Skeletal muscle tissue (tissue), 4 donors: ENCODE results near the gene ARSA. TPM values are rescaled to one million over a fixed set of nuclear protein-coding genes. Genes with fewer than 3 reads are reported as not detected.
"Not testable (repeated sequence)": the region's sequence is repeated elsewhere in the genome, so short reads cannot be mapped to it uniquely, and the experiment has no call there.

Source experiments
- H3K27ac ChIP-seq: one replicate; pipeline ENCODE4 v1.7.0; 2013; ENCODE audit warnings: mild to moderate bottlenecking, low read depth, low read length, inconsistent platforms
- H3K27me3 ChIP-seq, 3 donors: one replicate each; pipeline ENCODE4 v1.7.0; 2013; ENCODE audit warnings: low read length in 3 of 3; ENCODE audit not compliant: control insufficient read depth in 3 of 3, insufficient read depth in 3 of 3
- H3K36me3 ChIP-seq, 3 donors: one replicate each; pipeline ENCODE4 v1.7.0; 2013; ENCODE audit warnings: low read length in 3 of 3; ENCODE audit not compliant: control insufficient read depth in 3 of 3, insufficient read depth in 3 of 3
- H3K4me1 ChIP-seq, 3 donors: one replicate each; pipeline ENCODE4 v1.7.0; 2013; ENCODE audit warnings: low read length in 3 of 3, mild to moderate bottlenecking in 3 of 3; ENCODE audit not compliant: control insufficient read depth in 3 of 3, insufficient read depth in 3 of 3
- H3K4me3 ChIP-seq, 3 donors: one replicate each; pipeline ENCODE4 v1.7.0; 2013; ENCODE audit warnings: low read length in 3 of 3
- H3K9ac ChIP-seq, 3 donors: one replicate each; pipeline ENCODE4 v1.7.0; 2013; ENCODE audit warnings: low read length in 3 of 3, mild to moderate bottlenecking in 3 of 3, moderate library complexity in 2 of 3, low read depth in 1 of 3
- H3K9me3 ChIP-seq, 3 donors: one replicate each; pipeline ENCODE4 v1.7.0; 2013; ENCODE audit warnings: low read length in 3 of 3; ENCODE audit not compliant: control insufficient read depth in 3 of 3
- total RNA-seq: library from RNA; depleted of rRNA; stranded (reverse); fragments of >200 nt; gene quantifications from one replicate; pipeline ENCODE4 v1.2.3, GENCODE V29; 2014
- donor health status: Osteomylitis.

Gene ARSA
- total RNA-seq, 1 donor from 2014 or later: 5.2 TPM

- Histone ChIP-seq H3K27ac (no peak overlapping the region), H3K4me1 (peaks cover 0 to 7% (median 3%) of the 10 kb centered on the region in 3 donors), H3K27me3 (peaks cover 12 to 21% (median 17%) of the 10 kb centered on the region in 3 donors), H3K9ac (no peak overlapping the region), H3K9me3 (no peaks in the 10 kb centered on the region), H3K4me3 (no peak overlapping the region), H3K36me3 (no peaks in the 10 kb centered on the region)
Observed at GRCh38 chr22:50611341-50612060, 16.5 kb downstream of the ARSA start.

- Histone ChIP-seq H3K27ac (no peak overlapping the region), H3K36me3 (no peaks in the 10 kb centered on the region), H3K4me1 (peaks cover 0 to 7% (median 3%) of the 10 kb centered on the region in 3 donors), H3K27me3 (peaks cover 12 to 26% (median 24%) of the 10 kb centered on the region in 3 donors), H3K4me3 (no peak overlapping the region), H3K9ac (no peak overlapping the region), H3K9me3 (no peaks in the 10 kb centered on the region)
Observed at GRCh38 chr22:50610581-50610980, 17.4 kb downstream of the ARSA start.

GRCh38 chr22:50610041-50610451 is 17.9 kb downstream of the ARSA start:
- Histone ChIP-seq H3K4me3 (no peak overlapping the region), H3K4me1 (peaks cover 0 to 7% (median 3%) of the 10 kb centered on the region in 3 donors), H3K27me3 (peaks cover 13 to 31% (median 30%) of the 10 kb centered on the region in 3 donors), H3K9me3 (no peaks in the 10 kb centered on the region), H3K36me3 (no peaks in the 10 kb centered on the region), H3K9ac (no peak overlapping the region), H3K27ac (no peak overlapping the region)

- H3K4me3 ChIP-seq: no peak overlapping the region
Observed at GRCh38 chr22:50609599-50609998, 18.4 kb downstream of the ARSA start.

GRCh38 chr22:50608996-50609395 is 19.0 kb downstream of the ARSA start:
- H3K9ac ChIP-seq: no peak overlapping the region
- peaks cover 0 to 7% (median 3%) of the 10 kb centered on the region in 3 donors for H3K4me1 ChIP-seq
- H3K27me3 ChIP-seq: peaks cover 15 to 39% (median 37%) of the 10 kb centered on the region in 3 donors
- H3K9me3 ChIP-seq: no peaks in the 10 kb centered on the region
- no peaks in the 10 kb centered on the region for H3K36me3 ChIP-seq
- H3K27ac ChIP-seq: no peak overlapping the region
- no peak overlapping the region for H3K4me3 ChIP-seq

More at GRCh38 chr22:50609599-50609998, 18.4 kb downstream of the ARSA start:
- H3K27ac ChIP-seq: no peak overlapping the region
- peaks cover 0 to 7% (median 3%) of the 10 kb centered on the region in 3 donors for H3K4me1 ChIP-seq
- H3K27me3 ChIP-seq: peaks cover 15 to 35% (median 34%) of the 10 kb centered on the region in 3 donors
- no peaks in the 10 kb centered on the region for H3K9me3 ChIP-seq
- H3K9ac ChIP-seq: no peak overlapping the region
- no peaks in the 10 kb centered on the region for H3K36me3 ChIP-seq

GRCh38 chr22:50608058-50608840 is 19.7 kb downstream of the ARSA start:
- H3K9me3 ChIP-seq, H3K4me1 ChIP-seq, H3K9ac ChIP-seq, H3K27ac ChIP-seq, H3K36me3 ChIP-seq, H3K4me3 ChIP-seq: not testable (repeated sequence)
- H3K27me3 ChIP-seq: peaks cover 15 to 47% (median 42%) of the 10 kb centered on the region in 3 donors

- Histone ChIP-seq H3K27ac (no peak overlapping the region), H3K9ac (no peak overlapping the region), H3K4me3 (no peak overlapping the region), H3K36me3 (no peaks in the 10 kb centered on the region), H3K4me1 (no peaks in the 10 kb centered on the region), H3K9me3 (no peaks in the 10 kb centered on the region), H3K27me3 (peaks cover 21 to 52% (median 47%) of the 10 kb centered on the region in 3 donors)
Observed at GRCh38 chr22:50607659-50608020, 20.3 kb downstream of the ARSA start.

- Histone ChIP-seq H3K27me3 (peaks cover 26 to 56% (median 49%) of the 10 kb centered on the region in 3 donors), H3K9me3 (no peaks in the 10 kb centered on the region), H3K4me1 (no peaks in the 10 kb centered on the region), H3K27ac (no peak overlapping the region), H3K4me3 (no peak overlapping the region), H3K36me3 (no peaks in the 10 kb centered on the region), H3K9ac (no peak overlapping the region)
Observed at GRCh38 chr22:50606946-50607658, 20.9 kb downstream of the ARSA start.

- H3K4me1 ChIP-seq: no peaks in the 10 kb centered on the region
- H3K9me3 ChIP-seq: no peaks in the 10 kb centered on the region
- H3K27me3 ChIP-seq: peaks cover 33 to 63% (median 56%) of the 10 kb centered on the region in 3 donors
- H3K27ac ChIP-seq: no peak overlapping the region
- no peak overlapping the region for H3K4me3 ChIP-seq
- no peaks in the 10 kb centered on the region for H3K36me3 ChIP-seq
- no peak overlapping the region for H3K9ac ChIP-seq
Observed at GRCh38 chr22:50606165-50606945, 21.6 kb downstream of the ARSA start.
